HG03575 (cell line): ENCODE measurements around the gene XXYLT1.

Source experiments
- ATAC-seq: cut with Tn5 transposase; IDR thresholded peaks from one replicate; pipeline ENCODE4 v1.9.1; 2021; ENCODE audit not compliant: unreplicated experiment, insufficient number of reproducible peaks, low FRiP score; ENCODE audit errors: extremely low read depth

Gene XXYLT1

DNA sequence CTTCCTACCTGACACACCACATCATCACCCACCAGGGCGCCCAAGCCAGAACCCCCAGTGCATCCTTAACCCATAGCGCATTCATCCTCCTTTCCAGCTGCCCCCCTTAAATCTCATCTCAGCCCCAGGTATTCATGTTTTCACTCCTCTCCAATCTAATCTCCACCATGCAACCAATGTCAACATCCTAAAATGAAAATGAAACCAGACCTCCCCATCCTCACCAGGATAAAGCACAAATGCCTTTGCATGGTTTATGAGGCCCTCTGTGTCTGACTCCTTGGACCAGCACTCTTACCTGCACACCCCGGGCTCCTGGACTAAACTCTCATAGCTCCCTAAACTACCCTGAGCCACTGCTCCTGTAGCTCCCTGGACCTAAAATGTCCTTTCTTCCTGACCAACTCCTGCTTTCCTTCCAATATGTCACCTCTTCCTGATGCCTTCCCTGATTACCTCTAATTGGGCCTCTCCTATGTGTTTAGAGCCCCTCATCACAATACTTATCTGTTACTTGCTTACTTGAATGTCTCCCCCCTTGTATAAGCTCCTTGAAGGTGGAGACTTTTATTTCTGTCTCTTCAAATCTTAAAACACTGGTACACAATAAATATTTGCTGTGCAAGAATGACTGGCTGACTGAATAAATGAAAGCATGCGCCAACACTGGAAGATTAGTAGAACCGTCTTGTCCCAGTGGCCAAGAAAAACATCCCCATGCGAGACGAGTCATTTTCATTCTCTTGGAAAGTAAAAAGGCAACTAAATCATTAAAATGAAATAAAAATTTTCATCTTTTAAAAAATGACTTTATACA is 142.5 kb downstream of the XXYLT1 start:
- no peak for ATAC-seq

DNA sequence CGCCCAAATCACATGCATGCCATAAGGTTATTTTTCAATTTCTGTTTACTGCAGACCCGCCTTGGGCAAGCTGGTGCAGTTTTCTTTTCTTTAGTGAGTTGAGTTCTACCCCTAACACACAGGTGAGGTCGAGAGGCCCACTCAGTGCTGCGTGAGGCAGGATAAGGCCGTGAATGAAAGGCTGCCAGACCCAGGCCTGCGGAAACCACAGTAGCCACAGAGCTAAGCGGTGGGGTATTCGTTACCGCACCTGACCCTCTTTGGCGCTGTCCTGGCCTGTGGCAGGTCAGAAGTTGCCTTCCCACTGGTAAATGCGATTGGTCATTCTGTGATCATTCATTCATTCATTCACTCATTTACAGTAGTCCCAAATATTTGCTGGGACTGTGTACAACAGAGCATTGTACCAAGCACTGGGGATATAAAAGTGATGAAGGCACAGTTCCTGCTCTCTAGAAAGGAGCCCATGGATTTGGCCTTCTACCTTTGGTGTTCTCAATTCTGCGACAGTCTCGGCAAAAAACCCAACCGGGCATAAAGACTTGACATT is 144.8 kb downstream of the XXYLT1 start:
- no peak for ATAC-seq

DNA sequence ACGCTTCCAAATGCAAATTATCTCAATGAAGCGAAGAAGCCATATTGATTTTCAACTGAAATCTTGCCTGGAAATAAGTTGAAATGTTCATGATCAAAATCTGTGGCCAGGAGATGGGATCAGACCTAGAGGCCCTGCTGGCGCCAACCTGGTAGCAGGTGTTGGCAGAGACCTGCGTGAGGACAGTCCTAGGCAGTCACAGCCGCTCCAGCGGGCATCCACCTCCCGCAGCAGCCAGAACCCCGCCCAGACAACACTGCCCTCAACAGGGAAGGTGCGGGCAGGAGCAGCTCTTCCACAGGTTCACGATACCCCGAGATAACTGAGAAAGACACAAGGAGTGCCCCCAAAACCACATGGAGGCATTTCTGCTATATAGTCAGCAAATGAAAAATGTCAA is 145.3 kb downstream of the XXYLT1 start:
- ATAC-seq, result no peak

DNA sequence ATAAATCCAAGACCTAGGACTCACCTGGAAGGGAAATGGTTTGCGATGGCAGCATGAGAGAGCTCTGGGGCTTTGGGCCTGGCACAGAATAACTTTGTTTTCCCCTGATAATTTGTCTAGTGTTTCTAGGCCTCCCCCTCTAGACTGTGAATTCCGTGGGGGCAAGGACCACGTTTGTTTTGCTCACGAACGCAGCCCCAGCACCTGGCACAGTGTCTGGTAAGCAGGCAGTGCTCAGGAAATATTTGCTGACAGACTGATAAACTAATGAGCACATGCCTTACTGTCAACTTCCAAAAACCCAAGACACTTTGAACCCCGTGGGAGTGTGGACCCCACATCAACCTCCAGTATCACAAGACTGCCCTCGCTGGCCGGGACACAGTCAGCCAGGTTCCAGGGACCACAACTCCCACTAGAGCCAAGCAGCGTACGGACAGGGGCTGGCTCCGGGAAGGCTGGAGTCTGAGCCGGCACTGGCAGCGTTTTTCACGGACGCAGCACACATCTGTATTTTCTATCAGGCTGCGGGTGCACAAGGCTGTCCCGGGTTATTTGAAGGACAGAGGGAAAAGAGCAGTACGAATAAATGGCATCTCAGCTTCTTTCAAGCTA is 146.5 kb downstream of the XXYLT1 start:
- ATAC-seq, result no peak

DNA sequence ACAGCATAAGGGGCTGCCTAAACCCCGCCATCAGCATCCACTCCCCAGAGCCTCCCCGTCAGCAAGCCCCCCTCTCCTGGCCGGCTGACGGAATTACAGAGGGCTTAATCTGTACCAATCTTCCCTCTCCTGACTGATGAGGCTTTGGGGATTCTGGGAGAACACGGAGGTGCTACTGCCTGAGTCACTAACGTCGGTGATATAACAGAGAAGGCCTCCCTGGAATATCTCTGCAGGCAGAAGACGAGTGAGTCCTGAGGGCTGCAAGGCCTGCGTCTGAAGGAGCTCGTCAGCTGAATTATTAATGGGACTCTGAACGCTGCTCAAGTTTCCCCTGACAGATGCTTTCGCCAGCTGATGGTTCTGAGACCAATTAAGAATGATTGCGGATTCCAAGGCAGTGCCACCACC is 147.7 kb downstream of the XXYLT1 start:
- ATAC-seq, result no peak

DNA sequence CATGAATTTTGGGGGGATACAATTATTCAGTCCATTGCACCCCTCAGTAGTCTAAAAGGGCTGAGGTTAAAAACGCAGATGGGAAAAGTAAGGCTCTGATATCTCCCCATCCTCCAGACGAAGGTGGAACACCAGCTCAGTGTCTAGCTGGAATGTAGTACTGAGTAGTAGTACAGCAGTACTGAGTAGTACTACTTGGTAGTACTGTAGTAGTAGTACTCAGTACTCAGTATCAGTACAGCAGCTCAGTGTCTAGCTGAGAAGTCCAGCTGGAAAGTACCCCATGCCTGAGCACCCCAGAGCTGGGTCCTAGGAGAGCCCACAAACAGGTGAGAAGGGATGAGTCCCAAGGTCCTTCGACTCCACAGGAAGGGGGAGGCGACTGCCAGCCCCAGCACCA is 148.7 kb downstream of the XXYLT1 start:
- ATAC-seq, result no peak

DNA sequence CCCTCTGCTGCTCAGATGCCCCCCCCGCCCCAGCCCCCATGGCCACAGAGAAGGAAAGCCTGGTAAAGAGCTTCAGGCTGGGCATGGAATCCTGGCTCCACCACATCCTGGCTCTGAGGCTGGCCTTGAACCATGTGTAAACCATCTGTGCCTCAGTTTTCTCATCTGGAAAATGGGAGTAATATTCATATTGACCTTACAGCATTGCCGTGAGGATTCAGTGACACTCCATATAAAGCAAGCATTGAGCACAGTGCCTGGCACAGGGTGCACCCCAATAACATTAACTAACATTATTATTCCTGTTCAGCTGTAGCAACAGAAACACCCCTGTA is 150.7 kb downstream of the XXYLT1 start:
- ATAC-seq, result no peak

DNA sequence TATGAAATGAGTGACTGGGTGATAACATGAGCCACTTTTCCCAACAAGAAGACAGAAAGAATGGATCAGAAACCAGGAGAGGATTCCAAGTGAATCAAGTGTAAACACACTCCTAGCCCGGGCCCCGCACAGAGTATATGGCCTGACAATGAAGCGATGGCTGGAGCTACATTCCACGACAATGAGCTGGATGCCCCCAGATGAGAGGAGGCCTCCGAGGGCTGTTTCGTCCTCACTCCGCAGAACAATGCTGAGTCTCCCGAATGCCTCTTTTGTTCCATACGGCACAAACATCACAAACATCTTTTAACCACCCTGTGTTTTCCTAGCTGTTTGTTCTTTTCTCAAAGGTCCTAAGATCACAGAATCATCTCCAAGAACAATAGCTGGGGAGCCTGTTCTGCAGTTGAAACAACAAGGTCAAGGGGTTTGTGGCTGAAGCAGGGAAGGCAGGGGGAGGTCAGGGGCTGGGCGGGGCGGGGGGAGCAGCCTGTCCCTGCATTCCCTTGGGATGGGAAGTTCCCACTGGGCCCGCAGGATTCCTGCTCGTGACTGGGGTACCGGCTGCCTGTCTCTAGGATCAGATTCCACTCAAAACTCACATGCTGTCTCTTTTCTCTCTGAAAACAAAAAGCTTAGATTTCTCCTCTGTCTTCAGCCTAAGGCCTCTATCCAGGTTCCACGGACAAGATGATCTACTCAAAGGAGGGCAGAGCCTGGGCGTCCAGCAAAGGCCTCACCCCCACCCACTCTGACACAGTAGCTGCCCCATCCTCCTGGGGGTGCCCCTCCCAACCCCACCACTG is 151.3 kb downstream of the XXYLT1 start:
- ATAC-seq, result no peak

DNA sequence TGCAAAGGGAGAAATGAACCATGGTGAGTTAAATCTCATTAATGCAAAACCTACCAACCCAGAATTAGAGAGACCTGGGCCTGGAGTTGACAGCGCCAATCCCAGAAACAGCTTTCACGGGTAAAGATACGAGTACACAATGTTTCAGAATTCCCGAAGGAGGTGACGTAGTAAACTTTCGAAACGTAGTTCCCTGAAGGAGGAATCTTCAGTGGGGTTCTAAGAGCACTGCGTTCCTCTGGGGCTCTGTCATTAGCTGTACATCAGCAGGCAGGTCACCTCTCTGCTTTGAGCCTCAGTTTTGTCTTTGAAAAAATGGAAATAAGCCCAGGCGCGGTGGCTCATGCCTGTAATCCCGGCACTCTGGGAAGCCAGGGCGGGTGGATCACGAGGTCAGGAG is 152.3 kb downstream of the XXYLT1 start:
- ATAC-seq, result no peak

DNA sequence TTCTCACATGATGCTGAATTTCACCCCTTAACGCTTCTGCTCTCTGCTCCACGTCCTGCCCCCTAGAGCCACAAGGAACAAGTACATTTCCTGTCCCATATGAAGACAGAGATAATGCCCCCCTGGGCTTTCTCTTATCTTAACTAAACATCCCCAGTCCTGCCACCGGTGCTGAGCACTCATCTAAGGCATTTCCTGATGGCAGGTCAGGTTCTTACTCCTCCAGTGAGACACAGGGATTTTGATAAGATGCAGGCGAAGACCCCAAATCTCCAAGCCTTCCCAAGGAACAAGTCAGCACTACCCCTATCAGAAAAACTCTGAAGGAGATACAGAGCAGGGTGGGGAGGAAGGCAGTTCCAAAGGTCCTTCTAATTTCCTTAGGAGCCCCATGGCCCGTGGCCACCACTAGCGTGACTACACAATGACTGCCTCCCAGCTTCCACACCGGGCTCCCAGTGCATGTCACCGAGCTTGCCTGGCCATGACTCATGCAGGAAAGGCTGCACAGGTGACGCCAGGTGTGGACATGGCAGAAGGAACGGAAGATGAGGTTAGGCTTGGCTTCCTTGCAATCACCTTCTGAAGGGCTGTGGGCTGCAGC is 152.9 kb downstream of the XXYLT1 start:
- ATAC-seq, result no peak

DNA sequence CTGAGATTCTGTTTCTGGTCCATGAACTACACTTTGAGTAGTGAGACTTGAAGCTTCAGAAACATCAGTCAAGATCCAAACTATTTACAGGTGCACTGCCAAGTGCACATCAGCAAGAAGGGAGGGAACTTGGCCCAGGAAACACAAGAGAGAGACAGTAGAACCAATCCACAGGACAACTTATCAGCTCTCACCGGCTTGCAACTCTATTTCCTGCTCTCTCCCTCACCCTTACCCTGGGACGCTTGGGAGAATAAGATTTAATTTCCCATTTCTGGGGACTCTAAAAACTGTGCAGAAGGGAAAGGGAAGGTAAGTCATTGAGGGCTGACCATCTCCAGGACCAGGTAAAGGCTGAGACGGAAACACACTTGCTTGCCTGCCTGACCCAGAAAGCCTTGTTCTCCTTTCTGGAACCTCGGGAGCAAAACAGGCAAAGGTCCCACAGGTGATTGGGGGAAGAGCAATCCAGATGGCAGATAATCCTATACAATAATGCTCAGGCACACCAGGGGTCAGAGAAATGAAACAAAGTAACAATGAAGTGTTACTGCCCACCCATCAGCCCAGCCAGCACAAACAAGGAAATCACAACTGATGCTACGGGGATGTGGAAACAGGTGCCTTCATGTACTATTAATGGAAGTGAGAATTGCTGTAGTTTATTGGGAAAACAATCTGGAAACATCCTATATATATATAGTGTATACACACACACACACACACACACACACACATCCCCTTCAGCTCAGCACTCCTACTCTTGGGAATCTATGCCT is 154.4 kb downstream of the XXYLT1 start:
- no peak for ATAC-seq

DNA sequence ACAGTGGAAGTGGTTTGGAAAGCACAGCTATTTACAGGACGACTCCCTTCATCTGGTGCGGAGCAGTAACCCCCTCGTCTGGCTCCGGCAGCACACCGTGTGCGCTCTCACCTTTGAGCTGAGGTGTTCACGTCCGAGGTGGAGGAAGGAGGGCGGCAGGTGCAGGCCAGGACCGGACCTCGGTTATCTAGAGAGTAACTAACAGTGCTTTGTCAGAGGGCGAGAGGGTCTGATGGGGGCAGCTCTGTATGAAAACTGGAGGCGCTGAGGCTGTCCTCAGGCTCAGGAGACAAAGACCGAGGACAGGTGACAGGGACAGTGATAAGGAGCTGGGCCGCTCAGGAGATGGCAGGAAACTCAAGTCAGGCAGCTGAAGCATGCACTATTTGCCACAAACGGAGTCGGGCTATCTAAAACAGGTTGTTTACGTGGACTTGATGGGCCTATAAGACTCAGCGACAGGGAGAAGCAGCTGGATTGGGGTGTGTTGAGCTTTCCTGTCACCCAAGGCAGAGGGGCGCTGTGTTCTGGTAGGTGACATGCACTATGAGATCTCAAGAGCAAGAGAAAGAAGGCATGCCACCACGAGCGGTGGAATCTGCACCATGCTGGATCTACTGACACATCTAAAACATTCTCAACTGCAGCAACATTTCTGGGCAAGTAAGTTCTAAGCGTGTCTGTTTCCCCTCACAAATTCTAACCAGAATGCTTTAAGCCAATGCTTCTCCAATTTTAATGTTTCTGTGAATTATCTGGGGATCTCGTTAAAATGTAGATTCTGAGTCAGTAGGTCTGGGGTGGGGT is 155.2 kb downstream of the XXYLT1 start:
- ATAC-seq, result no peak

DNA sequence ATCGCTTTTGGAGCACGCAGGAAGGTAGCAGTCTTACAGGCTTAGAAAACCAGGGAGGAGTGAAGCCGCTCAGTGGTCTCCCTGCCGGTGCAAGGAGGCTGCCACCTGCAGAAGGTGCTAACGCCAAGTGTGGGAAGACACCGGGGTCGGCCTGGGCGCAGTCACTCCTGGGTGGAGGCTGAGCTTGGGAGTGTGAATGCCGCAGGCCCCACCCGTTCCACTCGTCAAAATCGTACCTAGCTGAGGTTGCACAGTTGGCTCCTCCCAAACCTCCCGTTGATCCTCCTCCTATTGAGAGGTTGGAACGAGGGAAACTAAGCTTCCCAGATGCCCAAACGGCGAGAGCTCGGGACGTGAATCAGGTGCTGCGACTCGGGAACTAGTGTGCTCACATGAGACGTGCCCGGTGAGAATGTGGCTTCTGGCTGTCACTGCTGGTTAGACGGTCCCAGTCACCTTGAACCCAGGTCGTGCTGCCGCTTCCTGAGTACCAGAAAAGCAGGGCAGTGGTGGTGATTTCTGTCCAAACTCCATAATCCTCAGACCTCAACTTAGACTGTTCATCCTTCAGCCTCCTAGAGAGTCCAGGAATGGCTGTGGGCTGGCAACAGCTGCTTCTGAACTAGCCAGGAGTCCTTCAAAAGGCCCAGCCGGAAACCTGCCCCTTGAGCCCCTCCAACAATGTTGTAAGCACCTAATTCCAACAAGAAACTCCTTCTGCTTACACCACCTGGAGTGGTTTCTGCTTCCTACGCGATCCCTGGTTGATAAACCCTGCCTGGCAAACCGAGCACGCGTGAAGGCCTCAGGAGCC is 156.0 kb downstream of the XXYLT1 start:
- ATAC-seq, result no peak

DNA sequence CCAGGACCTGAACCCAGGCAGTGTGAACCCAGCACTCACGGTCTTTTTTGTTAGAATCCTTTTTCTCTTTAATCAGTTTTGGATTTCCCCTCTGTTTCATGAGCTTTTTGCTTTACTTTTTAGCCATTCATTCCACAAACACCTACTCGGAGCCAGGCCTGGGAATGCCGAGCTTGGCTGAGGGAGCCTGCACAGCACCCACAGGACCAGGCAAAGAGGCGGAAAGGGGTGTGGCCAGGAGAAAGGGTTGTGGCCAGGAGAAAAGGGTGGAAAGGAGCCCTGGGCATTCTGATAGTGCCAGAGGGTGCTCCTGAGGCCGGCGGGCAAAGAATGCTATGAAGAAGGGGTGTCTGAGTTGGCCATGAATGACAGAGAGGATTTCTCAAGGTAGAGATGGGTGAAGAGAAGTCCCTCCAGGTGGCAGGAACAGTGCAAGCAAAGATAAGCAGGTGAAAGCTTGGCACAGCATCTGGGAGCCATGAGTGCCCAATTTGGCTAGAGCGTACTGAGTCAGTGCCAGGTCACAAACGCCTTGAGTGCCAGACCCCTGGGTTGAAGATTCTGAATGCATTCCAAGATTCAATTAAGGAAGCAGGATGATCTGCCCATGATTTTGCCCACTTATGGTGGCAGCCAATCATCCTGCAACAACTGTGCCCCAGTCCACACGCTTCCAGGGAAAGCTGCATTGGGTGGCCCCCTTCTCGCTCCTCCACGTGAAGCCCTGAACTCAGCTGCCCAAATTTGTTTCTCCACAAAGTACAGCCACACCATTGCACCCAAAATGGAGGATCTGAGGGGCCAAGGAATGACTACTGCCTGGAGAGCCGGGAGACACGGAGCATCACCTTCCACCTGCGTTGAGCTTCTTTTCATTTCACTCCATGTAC is 157.2 kb downstream of the XXYLT1 start:
- ATAC-seq, result no peak

DNA sequence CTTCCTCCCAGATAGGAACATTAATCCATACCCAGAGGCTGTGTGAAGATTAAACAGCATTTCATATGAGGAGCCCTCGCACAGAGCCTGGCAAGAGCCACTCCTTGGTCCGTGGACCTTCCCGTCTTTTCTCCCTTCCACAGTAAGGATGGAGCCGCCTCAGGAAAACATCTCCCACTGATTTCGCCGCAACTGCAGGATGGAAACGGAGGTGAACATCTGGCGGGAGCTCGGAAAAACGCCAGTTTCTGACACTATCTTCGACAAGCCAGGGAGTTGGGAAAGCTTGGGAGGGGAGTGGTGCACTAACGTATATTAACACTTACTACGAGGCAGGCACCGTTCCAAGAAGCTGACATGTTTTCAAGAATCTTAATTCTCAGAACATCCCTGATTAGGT is 157.9 kb downstream of the XXYLT1 start:
- ATAC-seq, result no peak

DNA sequence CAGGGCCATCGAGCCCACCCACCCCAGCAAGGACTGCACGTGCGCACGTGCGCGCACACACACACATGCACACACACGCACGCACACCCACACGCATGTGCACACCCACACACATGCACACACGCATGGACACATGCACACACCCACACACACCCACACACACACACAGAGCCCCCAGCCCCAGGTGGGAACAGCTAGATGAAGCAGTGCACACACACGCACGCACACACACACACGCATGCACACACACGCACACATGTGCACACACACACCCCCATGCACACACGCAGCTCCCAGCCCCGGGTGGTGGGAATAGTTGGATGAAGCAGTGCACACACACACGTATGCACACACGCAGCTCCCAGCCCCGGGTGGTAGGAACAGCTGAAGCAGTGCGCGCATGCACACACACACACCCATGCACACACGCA is 158.6 kb downstream of the XXYLT1 start:
- ATAC-seq, result no peak
